AG10803 (cell line): ENCODE results near the gene UBQLN1.

Source experiments
- DNase-seq: peaks from one replicate; pipeline ENCODE4 v3.0.0; 2010; ENCODE audit warnings: low read depth
- H3K4me3 ChIP-seq: 2 replicates; pipeline ENCODE4 v1.5.1; 2011; ENCODE audit warnings: mild to moderate bottlenecking, low read length, control low read depth
- CTCF ChIP-seq: conservative IDR thresholded peaks from 2 replicates; pipeline ENCODE4 v1.5.1; 2011; ENCODE audit warnings: mild to moderate bottlenecking, low read length, control low read depth, inconsistent platforms

The UBQLN1 gene

GRCh38 chr9:83636813-83637212 is 70.9 kb downstream of the UBQLN1 start:
- TF ChIP-seq CTCF = no peak
- no peak for DNase-seq
- no peak overlapping the region for H3K4me3 ChIP-seq

- DNase-seq = no peak
- no peak for TF ChIP-seq CTCF
Observed at GRCh38 chr9:83633676-83634075, 74.1 kb downstream of the UBQLN1 start.

GRCh38 chr9:83633255-83633654 is 74.5 kb downstream of the UBQLN1 start:
- TF ChIP-seq CTCF = no peak
- H3K4me3 ChIP-seq = no peak overlapping the region
- DNase-seq = no peak

More at GRCh38 chr9:83633676-83634075, 74.1 kb downstream of the UBQLN1 start:
- no peak overlapping the region for H3K4me3 ChIP-seq

GRCh38 chr9:83630938-83631457 is 76.8 kb downstream of the UBQLN1 start:
- no peak for DNase-seq
- TF ChIP-seq CTCF = no peak
- H3K4me3 ChIP-seq = no peak overlapping the region

- no peak for DNase-seq
- H3K4me3 ChIP-seq = no peak overlapping the region
- no peak for TF ChIP-seq CTCF
Observed at GRCh38 chr9:83629433-83630104, 78.2 kb downstream of the UBQLN1 start.

GRCh38 chr9:83628540-83628939 is 79.2 kb downstream of the UBQLN1 start:
- DNase-seq = no peak
- H3K4me3 ChIP-seq = no peak overlapping the region
- TF ChIP-seq CTCF = no peak

GRCh38 chr9:83625178-83625577 is 82.6 kb downstream of the UBQLN1 start:
- H3K4me3 ChIP-seq = no peak overlapping the region
- DNase-seq = no peak
- TF ChIP-seq CTCF = no peak
